ENCODE results near the gene FIGN.

FIGN gene

DNA sequence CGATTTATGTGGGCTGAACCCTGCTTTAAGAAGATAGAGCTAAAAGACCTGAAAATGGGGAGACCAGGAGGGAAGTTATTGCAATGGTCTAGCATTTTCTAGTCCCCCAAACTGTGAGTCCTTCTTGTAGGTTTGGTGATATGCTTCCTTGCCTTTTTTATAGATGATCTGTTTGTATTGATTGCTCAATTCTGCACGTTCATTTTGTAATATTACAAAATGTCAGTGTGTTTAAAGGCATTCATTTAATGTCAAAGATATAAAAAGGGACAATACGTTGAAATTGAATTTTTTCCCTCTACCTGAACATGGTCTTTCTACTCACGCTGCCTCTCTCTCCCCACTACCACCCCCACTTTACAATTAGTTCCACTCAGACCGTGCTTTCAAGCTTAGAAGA is 5.6 kb upstream of the FIGN start:
- TF ChIP-seq, protein P1, sequence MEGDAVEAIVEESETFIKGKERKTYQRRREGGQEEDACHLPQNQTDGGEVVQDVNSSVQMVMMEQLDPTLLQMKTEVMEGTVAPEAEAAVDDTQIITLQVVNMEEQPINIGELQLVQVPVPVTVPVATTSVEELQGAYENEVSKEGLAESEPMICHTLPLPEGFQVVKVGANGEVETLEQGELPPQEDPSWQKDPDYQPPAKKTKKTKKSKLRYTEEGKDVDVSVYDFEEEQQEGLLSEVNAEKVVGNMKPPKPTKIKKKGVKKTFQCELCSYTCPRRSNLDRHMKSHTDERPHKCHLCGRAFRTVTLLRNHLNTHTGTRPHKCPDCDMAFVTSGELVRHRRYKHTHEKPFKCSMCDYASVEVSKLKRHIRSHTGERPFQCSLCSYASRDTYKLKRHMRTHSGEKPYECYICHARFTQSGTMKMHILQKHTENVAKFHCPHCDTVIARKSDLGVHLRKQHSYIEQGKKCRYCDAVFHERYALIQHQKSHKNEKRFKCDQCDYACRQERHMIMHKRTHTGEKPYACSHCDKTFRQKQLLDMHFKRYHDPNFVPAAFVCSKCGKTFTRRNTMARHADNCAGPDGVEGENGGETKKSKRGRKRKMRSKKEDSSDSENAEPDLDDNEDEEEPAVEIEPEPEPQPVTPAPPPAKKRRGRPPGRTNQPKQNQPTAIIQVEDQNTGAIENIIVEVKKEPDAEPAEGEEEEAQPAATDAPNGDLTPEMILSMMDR (IDR thresholded peaks at IDR 0.05; ENCODE audit: low read depth, low read length), result no peak
- H3K4me3 ChIP-seq (ENCODE audit: low read depth, low read length), result no peak overlapping the region
- DNase-seq (ENCODE audit: low read depth, low spot score), result no peak
- in situ Hi-C loops (cut with HindIII; ENCODE audit: low sequenced_read_pairs), result no loop called here

DNA sequence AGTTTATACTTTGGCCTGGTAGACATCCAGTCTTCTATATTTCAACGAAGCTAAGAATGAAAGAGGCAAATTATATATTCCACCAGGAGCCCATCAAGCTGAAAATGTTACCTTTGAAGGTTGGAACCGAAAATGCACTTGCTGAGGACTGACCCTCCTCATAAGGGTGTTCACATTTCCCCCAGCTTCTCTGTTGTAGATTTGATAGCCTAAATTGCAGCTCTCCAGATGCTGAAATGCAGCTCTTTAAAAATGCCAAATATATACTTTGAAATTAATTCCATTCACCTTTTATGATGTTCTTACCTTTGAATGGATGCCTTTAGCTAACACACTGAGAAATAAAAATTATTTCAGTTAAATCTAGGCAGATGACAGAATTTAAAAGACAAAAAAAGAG is 1.8 kb upstream of the FIGN start:
- no peak overlapping the region for H3K4me3 ChIP-seq (ENCODE audit: low read depth, low read length)
- no peak for DNase-seq (ENCODE audit: low read depth, low spot score)
- TF ChIP-seq, protein P1 (IDR thresholded peaks at IDR 0.05; ENCODE audit: low read depth, low read length), result no peak
- in situ Hi-C loops (cut with HindIII; ENCODE audit: low sequenced_read_pairs), result no loop called here

DNA sequence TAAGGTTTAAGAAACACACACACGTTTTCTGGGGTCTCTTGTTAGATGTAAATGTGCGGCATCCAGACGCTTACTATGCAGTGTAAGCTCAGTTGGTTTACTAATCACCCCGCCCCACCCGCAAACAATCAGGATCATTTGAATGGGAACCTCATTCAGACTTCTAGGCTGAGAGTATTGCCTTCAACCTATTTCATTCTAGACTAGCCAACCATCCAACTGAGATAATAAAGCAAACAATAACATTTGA is 1.3 kb upstream of the FIGN start:
- peak overlapping the region; percentile 87 for H3K4me3 ChIP-seq (ENCODE audit: low read depth, low read length)
- TF ChIP-seq, protein P1 (IDR thresholded peaks at IDR 0.05; ENCODE audit: low read depth, low read length), result no peak
- in situ Hi-C loops (cut with HindIII; ENCODE audit: low sequenced_read_pairs), result no loop called here
- DNase-seq (ENCODE audit: low read depth, low spot score), result no peak

DNA sequence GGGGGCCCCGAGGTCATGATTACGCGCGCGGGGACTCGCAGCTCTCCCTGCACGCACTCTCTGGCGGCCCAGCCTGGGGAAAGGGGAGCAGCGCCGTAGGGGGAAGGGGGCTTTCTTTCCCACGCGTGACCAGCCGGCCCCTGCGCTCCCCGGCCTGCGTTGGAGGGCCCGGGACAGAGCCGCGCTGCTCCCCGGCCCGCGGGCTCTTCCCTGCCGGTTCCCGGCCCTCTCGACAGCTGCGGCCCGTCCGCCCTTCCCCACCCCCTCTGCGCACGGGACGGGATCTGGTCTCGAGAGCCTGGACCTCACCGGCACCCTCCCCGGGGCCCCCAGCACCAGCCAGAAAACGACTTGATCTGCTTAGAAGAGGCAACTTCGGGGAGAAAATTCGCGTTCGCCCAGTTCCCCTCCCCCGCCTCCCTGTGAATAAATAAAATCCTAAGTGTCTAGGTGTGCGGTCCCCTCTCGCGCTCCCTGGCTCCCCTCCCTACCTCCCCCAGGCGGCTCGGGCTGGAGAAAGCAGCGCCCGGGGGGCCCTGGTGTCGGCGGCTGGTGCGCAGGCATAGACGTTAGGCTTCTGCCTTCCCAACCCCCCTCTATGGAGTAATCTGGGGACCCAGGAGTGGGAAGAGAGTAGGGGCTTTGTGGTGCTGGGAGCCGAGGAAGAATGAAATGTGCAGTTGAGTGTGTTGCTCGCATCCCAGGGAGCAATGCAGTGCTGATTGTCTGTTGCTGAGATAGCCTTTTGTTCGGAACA is 803 bp upstream of the FIGN start:
- peak; percentile 48 for DNase-seq (ENCODE audit: low read depth, low spot score)
- H3K4me3 ChIP-seq (ENCODE audit: low read depth, low read length), result peak overlapping the region; percentile 87
- TF ChIP-seq, protein P1 (IDR thresholded peaks at IDR 0.05; ENCODE audit: low read depth, low read length), result peak; percentile 49
- in situ Hi-C loops (cut with HindIII; ENCODE audit: low sequenced_read_pairs), result no loop called here

DNA sequence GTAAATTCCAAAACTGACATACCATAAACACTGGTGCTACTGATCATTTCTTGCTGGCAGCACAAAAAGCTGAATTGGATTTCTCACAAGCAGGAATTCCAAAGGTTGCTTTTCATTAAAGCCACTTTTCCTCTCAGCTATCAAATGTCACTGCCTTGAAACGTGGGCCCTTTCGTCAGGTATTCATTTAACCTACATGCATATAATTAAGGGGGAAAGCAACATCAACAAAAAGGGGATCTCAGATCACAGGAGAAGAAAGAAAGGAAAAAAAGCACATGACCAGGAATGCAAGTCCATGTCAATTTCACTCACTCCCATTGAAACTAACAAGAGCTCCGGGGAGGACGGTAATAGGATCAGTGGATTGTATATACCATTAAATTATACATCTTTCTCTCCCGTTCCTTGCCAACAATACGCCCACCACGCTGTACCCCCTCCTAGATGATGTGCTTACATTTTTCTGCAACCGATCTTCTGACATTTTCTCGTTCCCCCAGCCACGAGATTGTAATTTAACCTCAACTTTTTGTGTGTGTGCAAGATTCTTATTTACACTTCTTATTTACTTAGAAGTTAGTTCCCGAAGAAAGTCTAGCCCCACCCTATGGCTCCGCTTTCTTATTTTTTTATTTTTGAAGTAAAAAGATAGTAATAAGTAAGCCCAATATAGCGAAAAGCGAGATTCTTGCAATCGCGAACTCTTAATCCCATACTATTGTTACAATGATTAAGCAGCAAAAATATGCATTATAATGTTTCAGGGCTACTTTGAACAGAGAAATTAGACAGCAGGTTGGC is 725 bp downstream of the FIGN start:
- peak; percentile 52 for DNase-seq (ENCODE audit: low read depth, low spot score)

DNA sequence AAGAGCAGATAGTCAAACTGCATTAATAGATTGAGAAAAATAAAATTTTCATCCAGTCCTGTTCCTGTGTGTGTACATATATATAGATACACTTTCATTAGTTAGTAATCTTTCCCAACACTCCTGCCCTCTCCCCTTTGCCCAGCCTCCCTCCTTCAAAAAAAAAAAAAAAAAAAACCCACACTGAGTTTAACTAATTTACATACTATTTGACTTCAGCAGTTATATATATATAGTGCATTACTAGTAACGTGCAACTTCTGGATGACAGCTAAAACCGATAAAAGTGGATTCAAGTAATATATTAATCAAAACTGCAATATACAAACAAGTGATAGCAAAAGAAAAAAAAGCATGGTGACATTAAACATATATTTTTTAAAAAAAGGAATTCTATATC is 1.4 kb downstream of the FIGN start:
- in situ Hi-C loops (cut with HindIII; ENCODE audit: low sequenced_read_pairs), result no loop called here
- no peak for DNase-seq (ENCODE audit: low read depth, low spot score)
- TF ChIP-seq, protein P1 (IDR thresholded peaks at IDR 0.05; ENCODE audit: low read depth, low read length), result no peak
- peak overlapping the region; percentile 87 for H3K4me3 ChIP-seq (ENCODE audit: low read depth, low read length)

More for the DNA sequence above, 725 bp downstream of the FIGN start:
- TF ChIP-seq, protein P1 (IDR thresholded peaks at IDR 0.05; ENCODE audit: low read depth, low read length), result no peak
- in situ Hi-C loops (cut with HindIII; ENCODE audit: low sequenced_read_pairs), result no loop called here
- H3K4me3 ChIP-seq (ENCODE audit: low read depth, low read length), result peak overlapping the region; percentile 87
